Measurements from ENCODE around the gene TMEM247.

TMEM247 gene

DNA sequence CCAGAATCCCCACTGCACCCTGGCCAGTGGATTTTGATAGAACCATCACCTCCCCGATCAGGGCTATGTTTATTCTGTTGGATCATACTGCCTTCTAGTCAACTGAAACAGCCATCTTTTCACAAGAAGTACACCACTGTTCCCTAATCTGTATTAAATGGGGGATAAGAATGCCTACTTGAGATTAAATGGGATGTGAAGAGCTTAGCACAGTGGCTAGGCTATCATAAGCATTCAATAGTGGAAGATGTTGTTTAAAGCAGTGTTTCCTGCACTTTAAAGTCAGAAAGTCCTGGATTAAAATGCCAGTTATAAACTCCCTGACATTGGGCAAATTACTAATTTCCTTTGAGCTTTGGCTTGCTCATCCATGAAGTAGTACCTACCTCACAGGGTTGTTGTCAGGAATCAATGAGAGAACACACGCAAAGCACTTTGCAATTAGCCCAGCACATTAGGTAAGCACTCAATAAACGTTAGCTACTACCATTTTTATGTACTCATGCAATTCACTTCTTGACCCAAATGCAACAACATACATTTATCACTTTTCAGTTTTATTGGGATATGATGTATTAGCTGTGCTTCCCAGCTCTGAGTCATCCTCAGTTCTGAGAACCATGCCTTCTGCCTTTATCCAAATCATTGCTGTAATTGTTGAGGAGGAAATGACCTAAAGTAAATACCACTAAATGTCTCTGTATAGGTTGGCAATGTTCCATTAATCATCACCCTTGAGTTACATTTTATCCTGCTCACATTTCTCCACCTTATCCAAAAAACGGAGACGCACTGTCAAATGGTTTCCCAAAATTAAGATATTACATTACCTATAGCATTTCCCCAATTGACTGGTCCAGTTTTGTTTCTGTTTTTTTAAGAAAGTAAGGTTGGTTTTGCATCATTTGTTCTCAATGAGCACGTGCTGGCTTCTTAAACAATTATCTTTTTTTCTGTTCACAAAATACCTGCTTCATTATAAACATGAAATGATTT, 2.1 kb downstream of the TMEM247 start:
- ChIA-PET CTCF (interaction anchor here (0.8 to 1.6 kb wide), 4 partner anchors 11 to 181 kb away, joined by 3 to 9 read pairs (median 4); no protein-coding TSS in a partner anchor), POLR2A (no interaction called here)
- peak; percentile 61 for DNase-seq (ENCODE audit: low read depth, low spot score)
- TF ChIP-seq, protein P1, sequence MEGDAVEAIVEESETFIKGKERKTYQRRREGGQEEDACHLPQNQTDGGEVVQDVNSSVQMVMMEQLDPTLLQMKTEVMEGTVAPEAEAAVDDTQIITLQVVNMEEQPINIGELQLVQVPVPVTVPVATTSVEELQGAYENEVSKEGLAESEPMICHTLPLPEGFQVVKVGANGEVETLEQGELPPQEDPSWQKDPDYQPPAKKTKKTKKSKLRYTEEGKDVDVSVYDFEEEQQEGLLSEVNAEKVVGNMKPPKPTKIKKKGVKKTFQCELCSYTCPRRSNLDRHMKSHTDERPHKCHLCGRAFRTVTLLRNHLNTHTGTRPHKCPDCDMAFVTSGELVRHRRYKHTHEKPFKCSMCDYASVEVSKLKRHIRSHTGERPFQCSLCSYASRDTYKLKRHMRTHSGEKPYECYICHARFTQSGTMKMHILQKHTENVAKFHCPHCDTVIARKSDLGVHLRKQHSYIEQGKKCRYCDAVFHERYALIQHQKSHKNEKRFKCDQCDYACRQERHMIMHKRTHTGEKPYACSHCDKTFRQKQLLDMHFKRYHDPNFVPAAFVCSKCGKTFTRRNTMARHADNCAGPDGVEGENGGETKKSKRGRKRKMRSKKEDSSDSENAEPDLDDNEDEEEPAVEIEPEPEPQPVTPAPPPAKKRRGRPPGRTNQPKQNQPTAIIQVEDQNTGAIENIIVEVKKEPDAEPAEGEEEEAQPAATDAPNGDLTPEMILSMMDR (IDR thresholded peaks at IDR 0.05; ENCODE audit: insufficient read depth, low read length, missing control alignments): no peak
- H3K4me3 ChIP-seq (ENCODE audit: low read depth, low read length): no peak overlapping the region

DNA sequence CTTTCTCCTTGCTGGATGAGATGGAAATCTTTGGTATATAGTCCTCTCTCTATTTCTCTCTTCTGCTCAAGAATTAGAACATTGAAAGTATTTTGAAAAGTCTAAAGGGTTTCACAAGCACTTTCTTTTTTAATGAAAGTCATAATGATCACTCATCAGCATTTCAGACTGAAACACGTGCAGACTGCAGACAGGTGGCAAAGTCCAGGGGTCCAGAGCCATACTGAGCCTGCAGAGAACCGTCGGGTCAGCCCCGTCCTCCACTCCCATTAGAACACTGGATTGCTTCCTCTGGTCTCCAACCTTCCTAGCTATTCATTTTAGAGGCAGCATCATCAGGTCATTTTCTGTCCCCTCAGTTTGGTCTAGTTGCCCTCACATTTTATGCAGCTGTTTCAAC, 3.1 kb downstream of the TMEM247 start:
- TF ChIP-seq, protein P1 (IDR thresholded peaks at IDR 0.05; ENCODE audit: insufficient read depth, low read length, missing control alignments): no peak
- no peak for DNase-seq (ENCODE audit: low read depth, low spot score)
- ChIA-PET POLR2A (no interaction called here), CTCF (no interaction called here)
- no peak overlapping the region for H3K4me3 ChIP-seq (ENCODE audit: low read depth, low read length)

DNA sequence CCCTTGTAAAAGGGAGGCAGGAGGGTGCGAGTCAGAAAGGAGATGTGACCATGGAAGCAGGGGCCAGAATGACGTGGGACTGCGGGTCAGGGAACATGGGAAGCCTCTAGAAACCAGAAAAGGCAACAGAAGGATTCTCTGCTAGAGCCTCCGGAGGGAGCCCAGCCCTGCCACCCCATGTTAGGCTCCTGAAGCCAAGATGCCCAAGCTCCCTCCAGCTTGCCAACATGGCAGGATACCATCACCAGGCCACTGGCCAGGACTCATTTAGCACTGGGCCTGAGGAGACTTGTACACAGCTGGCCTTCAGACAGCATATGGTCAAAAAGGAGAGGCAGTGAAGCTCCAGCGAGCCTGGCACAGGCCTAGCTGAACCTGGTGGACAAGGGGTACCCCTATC, 5.6 kb downstream of the TMEM247 start:
- TF ChIP-seq, protein P1 (IDR thresholded peaks at IDR 0.05; ENCODE audit: insufficient read depth, low read length, missing control alignments): no peak
- DNase-seq (ENCODE audit: low read depth, low spot score): no peak
- no peak overlapping the region for H3K4me3 ChIP-seq (ENCODE audit: low read depth, low read length)
- CTCF ChIA-PET: interaction anchor here (0.9 kb wide), 1 partner anchor 8 kb away, joined by 3 read pairs; no protein-coding TSS in a partner anchor
- POLR2A ChIA-PET: no interaction called here

DNA sequence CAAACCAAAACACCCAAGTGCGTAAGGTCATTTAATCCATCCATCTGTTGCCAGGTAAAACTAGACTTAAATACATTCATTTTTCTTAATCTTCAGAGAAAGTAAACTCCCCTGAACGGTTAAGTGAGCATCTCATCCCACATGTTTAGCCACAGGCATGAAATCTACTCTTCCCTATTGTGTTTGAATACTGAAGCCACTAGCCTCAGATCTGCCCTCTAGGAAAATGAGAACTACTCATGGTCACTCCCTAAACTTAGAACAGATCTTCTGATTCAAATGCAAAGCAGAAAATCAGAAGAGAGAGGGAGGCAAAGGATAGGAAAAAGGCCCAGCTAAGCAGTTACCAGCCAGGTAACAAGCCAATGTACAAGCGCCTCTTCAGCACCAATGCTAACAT, 7.1 kb downstream of the TMEM247 start:
- DNase-seq (ENCODE audit: low read depth, low spot score): no peak
- no peak overlapping the region for H3K4me3 ChIP-seq (ENCODE audit: low read depth, low read length)
- TF ChIP-seq, protein P1 (IDR thresholded peaks at IDR 0.05; ENCODE audit: insufficient read depth, low read length, missing control alignments): no peak
- POLR2A ChIA-PET: no interaction called here
- CTCF ChIA-PET: interaction anchor here (0.5 kb wide), 1 partner anchor 291 kb away, joined by 3 read pairs; no protein-coding TSS in a partner anchor

DNA sequence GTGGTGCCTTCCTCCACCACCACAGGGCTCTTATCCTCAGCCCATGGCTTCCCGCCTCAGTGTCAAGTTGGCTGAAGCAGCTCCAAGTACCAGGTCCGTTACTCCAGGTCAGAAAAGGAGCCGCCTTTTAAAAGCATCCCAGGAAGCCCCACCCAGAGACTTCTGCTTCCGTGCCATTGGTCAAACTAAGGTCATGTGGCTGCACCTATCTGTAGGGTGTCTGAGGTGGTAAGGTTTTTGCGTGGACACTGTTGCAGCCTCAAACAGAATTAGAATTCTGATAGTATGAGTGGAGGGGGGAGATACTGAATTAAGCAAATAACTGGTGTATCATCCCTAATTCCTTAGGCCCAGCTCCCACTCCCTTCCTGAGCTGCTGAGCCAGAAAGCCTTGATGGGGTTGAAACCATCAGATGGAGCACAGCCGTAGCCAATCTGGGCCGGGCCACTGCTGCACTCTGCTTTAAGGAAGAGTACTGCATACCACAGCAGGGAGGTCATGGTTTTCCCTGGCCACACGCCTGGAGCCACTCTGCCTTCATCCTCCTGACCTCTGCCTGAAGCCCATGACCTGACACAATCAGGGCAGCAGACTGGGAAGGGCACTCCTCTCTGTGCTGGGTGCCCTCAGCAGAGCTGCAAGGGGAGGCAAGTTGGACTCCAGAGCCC, 8.4 kb downstream of the TMEM247 start:
- H3K4me3 ChIP-seq (ENCODE audit: low read depth, low read length): no peak overlapping the region
- ChIA-PET POLR2A (no interaction called here), CTCF (interaction anchor here (0.7 to 1.1 kb wide), 3 partner anchors 10 to 21 kb away, joined by 3 read pairs; no protein-coding TSS in a partner anchor)
- peak; percentile 34 for DNase-seq (ENCODE audit: low read depth, low spot score)
- TF ChIP-seq, protein P1 (IDR thresholded peaks at IDR 0.05; ENCODE audit: insufficient read depth, low read length, missing control alignments): no peak

DNA sequence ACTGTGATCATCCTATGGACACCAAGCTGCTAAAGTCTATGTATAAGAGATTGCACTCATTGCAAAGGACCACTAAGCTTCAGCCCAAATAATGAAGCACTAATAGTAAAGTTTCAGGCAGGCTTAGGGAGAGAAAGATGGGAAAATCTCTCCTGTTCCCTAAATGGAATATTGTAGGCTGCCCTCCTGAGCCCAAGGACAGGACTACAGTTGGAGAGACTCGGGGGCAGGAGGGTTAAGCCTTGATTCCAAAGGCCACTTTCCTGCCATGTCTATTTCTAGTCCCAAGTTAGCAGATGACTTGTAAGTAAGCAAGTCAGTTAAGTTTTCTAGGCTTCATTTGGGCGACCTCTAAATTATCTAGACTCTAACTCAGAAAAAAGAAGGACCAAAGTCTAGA, 9.0 kb downstream of the TMEM247 start:
- TF ChIP-seq, protein P1 (IDR thresholded peaks at IDR 0.05; ENCODE audit: insufficient read depth, low read length, missing control alignments): no peak
- ChIA-PET POLR2A (no interaction called here), CTCF (interaction anchor here (0.7 to 1.1 kb wide), 3 partner anchors 11 to 20 kb away, joined by 3 read pairs; no protein-coding TSS in a partner anchor)
- no peak for DNase-seq (ENCODE audit: low read depth, low spot score)
- no peak overlapping the region for H3K4me3 ChIP-seq (ENCODE audit: low read depth, low read length)

Measured in AG04449 (cell line).